GM18870 (cell line): ENCODE data around the gene RMI1.
A peak's percentile ranks its signal among the peaks of the same experiment; 100 is the strongest.
"Not testable (repeated sequence)": the region's sequence is repeated elsewhere in the genome, so short reads cannot be mapped to it uniquely, and the experiment has no call there.

Experiments
- ATAC-seq: cut with Tn5 transposase; IDR thresholded peaks from one replicate; pipeline ENCODE4 v1.9.1; 2021; ENCODE audit warnings: moderate library complexity; ENCODE audit not compliant: unreplicated experiment

The RMI1 gene

DNA sequence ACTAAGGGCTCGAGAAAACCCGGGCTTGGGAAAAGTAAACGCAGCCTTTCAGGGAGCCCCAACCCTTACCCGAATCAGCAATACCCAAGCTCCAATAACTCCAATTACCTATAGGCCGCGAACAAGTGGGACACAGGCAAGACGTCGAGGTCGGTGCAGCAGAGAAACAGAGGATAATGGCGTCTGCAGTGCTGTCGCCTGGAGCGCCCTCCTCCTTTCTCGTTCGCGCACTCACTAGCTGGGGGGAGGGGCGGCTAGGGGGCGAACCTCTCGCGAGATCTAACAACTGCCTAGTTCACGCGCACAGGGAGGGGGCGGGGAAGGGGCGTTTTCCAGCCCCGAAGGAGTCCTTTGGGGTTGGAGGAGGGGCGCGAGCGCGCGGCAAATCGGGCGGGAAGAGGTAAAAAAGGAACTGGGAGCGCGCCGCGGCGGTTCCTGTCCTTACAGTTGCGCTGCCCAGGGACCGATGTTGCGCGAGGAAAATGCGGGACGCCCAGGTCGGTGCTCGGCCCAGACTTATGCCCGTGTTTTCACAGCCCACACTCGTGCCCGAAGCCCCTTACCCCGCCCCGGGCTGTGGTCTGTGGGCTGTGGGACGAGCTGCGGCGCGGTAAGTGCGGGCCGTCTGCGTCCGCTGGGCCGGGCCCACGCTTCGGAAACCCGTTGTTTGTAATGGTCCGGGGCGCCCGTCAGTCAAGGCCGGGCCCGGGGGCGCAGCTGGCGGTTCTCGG lies at the start of gene RMI1:
TSS of gene RMI1 (plus strand) at position 411 of the 731 bp plus-strand sequence. CDS start 20,182 bp downstream, outside the sequence.
- peak; percentile 61 for ATAC-seq

DNA sequence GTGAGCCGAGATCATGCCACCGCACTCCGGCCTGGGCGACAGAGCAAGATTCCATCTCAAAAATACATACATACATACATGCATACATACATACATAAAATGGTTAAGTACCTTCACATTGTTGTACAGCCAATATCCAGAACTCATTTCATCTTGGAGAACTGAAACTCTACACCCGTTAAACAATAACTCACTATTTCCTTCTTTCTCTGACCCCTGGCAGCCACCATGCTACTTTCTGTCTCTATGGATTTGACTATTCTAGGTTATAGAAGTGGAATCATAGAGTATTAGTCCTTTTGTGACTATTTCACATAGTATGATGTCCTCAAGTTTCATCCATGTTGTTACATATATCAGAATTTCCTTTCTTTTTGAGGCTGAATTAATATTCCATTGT lies 49.7 kb upstream of the RMI1 start:
- no peak for ATAC-seq

DNA sequence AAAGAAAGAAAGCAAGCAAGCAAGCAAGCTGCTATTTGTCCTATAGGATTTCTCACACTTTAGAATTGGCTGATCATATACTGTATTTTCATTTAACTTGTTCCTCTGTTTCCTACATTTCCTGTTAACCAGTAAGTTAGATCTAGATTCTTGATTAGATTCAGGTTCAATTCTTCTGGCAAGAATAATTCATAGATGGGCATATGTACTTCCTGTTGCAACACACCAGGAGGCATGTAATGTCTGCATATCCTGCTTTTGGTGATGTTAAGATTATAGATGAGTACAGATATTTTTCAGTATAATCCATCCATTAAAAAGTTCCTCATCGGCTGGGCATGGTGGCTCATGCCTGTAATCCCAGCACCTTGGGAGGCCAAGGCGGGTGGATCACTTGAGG lies 48.6 kb upstream of the RMI1 start:
- ATAC-seq = no peak

DNA sequence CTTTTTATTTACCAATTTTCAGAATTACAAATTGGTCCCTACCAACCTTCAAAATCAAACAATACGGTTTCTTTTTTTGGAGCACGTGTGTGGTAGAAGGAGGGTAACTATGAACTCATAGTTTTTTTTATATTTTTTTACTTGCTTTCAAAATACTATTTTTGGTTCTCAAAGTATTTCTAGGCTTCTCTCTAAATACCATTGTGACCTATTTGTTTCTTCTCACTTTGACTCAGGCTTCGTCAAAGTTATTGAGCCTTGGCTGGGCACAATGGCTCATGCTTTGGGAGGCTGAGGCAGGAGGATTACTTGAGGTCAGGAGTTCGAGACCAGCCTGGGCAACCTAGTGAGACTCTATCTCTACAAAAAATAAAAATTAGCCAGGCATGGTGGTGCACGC lies 47.8 kb upstream of the RMI1 start:
- ATAC-seq = no peak

DNA sequence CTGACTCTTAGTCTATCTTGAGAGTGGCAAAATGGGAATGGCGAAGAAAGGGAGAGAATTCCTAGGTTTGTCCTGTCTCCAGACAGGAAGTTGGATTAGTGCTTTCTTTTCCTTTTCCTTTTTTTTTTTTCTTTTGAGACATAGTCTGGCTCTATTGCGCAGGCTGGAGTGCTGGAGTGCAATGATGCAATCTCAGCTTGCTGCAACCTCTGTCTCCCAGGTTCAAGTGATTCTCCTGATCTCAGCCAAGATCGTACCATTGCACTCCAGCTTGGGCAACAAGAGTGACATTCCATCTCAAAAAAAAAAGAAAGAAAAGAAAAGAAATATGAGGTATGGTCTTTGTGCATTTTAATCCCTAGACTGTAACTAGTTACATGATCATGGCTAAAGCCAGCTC lies 46.8 kb upstream of the RMI1 start:
- ATAC-seq = no peak

DNA sequence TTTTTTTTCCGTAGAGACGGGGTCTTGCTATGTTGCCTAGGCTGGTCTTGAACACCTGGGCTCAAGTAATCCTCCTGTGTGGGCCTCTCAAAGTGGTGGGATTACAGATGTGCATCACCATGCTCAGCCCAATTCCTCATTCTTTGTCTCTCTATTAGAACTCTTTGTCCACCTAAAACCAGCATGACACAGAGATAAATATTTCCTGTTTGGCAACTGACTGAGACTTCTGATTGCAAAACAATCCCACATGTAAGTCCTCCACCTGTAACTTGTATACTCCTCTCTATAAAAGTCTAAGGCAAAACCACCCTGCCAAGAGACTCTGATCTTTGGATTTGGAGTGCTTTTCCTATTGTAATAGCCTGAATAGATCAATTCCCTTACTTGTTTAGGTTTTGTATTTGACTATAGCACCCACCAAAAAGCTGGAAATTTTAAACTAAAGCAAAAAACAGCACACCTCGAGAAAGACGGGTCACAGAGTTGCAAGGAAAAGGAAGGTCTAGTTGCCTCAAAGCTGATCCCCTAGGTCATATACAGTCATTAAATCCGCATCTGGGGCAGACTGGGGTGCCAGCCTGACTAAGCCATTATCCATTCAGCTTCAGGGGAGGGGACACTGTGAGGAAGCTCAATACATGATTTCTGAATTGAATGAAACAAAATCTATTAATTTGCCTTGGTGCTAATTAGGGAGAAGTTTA lies 45.9 kb upstream of the RMI1 start:
- no peak for ATAC-seq

DNA sequence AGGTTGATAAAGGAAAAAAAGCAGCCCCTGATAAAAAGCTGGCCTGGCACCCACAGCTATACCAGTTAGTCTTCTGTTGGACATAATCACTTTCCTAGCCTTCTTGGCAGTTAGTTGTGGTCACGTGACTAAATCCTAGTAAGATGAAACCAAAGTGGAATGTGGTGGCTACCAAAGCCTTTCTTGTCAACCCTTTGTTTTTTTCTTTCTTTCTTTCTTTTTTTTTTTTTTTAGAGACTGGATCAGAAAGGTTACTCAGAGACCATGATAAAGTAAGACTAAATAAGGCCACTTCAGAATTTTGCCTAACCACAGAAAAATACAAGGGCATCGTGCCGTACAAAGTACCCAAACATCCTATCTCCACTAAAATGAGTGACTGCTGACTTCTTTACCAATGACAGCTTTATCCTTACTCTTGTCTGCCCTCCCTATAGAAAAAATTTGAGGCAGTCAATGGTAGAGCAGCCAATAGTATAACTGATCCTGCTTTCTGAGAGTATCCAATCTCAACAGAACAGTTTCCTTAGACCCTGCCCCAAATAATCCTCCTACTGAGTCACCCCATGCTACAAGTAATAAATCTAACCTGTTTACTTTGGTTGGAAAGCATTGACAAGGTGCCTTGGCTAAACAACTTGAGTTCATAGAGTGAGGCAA lies 45.2 kb upstream of the RMI1 start:
- ATAC-seq = no peak

DNA sequence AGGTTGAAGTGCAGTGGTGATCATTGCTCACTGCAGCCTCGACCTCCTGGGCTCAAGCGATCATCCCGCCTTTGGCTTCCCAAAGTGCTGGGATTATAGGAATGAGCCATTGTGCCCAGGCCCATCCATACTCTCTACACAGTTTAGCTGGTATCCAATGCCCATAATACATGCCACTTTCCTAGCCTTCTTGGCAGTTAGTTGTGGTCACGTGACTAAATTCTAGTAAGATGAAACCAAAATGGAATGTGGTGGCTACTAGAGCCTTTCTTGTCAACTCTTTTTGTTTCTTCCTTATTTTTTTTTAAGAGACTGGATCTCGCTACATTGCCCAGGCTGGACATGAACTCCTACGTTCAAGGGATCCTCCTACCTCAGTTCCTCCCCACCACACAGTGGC lies 44.1 kb upstream of the RMI1 start:
- ATAC-seq = no peak

DNA sequence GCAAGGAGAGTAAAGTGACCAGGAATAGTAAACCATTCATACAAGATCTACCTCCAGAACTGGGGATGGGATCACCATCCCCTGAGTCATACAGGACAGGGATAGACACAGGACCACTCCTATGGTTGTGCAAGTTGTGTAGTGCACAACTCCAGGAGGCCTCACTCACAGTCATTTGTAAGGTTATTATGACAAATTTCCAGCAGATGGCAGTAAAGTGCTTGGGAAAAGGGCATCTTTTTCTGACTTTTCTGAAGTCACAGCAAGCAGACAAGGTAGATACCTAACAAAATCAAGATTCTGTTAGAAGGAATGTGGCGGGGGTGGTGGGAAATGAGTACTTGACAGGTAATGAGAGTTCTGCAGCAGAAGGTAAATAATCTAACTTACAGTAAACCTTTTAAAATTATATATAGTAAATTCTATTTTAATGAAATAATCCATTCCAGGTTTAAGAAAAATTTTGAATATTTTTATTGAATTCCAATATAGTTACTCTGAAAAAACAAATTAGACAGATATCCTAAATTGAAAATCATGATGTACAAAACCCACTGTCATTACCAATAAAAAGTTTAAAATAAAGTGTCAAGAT lies 42.6 kb upstream of the RMI1 start:
- ATAC-seq = peak; percentile 54

DNA sequence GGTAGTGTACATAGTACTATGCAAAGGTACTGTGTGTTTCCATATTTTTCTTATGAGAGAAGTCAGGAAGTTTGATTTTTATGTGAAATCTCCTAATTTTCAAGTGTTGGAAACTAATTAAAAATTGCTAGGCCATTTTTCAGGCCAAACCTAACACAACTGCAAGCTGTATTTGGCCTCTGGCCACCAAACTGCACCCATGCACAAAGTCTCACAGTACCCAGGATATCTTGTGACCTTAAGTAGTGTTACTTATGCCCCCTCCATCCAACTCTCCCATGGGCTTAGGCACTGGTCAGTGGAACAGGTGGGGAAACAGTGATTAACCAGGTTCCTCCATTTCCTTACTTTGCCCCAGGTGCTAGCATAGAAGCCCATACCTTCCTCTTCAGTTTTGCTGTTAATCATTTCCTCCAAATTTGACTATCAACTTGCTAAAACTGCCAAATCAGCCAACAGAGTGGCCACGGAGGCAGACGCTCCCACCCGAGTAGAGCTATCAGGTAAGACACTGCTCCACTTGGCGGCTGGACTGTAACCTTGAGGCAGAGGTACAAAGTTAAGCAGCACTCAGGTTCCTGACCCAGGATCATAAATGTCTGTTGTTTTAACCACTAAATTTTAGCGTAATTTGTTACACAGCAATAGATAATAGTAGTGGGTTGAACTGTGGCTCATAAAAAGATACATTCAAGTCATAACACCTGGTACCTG lies 39.9 kb upstream of the RMI1 start:
- no peak for ATAC-seq

DNA sequence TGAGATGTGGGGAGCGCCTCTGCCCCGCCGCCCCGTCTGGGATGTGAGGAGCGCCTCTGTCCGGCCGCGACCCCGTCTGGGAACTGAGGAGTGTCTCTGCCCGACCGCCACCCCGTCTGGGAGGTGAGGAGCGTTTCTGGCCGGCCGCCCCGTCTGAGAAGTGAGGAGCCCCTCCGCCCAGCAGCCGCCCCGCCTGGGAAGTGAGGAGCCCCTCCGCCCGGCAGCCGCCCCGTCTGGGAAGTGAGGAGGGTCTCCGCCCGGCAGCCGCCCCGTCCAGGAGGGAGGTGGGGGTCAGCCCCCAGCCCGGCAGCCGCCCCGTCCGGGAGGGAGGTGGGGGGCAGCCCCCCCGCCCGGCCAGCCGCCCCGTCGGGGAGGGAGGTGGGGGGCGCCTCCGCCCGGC lies 32.5 kb upstream of the RMI1 start:
- not testable (repeated sequence) for ATAC-seq

DNA sequence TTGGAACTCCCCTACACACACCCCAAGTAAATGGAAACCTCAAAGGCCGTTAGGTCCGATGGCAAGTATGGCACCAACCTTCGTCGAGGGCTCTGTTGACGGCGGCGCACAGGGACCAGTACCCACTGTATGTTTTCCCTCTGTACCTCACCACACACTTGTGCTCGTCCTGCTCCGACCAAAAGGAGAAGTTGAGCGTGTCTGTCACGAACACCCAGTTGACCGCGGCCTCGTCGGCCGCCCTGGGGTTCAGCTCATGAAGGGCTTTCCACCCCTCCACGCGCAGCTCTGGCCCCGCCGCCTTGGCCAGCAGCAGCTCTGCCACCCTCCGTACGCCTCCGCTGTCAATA lies 24.5 kb upstream of the RMI1 start:
- ATAC-seq = peak; percentile 36

DNA sequence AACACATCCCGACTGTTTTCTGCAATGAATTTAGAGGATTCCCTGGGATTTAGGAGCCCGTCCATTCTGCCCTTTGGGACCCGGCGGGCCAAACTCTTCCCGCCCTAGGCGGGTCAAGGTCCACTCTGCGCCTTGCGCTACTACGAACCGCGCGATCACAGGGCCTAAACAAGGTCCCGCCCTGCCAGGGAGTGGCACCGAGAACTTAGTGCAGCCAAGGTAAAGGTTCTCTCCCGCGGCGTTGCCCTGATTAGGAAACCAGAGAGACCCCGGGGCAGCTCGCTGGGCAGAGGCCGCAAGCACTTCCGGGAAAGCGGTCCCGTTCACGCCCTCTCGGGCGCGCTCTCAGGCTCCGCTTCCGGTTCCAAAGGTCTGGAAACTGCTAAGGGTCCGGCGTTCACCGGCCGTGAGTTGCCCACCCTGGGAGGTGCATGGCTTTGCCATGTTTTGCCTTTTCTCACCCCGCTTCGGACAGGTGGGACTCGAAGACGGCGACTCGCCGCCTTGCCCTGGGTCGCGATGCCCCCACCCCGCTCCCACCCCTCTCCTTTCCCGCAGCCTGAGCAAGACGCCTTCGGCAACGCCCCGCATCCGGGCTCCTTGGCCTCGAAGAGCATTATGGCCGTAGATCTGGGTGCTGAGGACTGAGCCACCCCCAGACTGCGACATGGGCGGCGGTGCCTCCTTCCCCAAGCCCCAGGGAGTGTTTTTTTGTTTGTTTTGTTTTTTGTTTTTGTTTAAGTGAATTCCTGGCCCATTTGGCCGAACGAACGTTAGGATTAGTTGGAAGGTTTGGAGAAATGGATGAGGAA lies 24.0 kb upstream of the RMI1 start:
- ATAC-seq = peak; percentile 74

DNA sequence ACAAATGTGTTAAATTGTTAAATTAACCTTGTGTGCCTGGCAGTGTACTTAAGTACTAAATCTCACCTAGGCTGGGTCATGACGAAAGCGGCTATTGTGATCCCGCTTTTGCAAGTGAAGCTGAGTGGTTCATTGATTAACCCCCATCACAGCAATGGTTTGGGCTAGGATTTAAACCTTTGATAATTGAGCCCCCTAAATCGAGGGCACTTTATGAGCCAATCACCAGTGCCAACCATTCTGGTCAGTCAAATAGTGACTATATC lies 23.4 kb upstream of the RMI1 start:
- no peak for ATAC-seq

DNA sequence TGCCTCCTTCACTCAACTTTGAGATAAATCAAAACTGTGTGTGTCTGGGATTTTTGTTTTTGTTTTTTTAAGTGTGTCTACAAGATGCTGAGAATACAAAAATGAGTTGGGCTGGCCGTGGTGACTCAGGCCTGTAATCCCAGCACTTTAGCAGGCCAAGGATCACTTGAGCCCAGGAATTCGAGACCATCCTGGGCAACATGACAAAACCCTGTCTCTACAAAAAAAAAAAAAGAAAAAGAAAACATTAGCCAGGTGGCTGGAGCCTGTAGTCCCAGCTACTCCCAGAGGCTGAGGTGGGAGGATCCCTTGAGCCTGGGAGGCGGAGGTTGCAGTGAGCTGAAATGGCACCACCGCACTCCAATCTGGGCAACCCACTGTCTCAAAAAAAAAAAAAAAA lies 21.5 kb upstream of the RMI1 start:
- no peak for ATAC-seq

DNA sequence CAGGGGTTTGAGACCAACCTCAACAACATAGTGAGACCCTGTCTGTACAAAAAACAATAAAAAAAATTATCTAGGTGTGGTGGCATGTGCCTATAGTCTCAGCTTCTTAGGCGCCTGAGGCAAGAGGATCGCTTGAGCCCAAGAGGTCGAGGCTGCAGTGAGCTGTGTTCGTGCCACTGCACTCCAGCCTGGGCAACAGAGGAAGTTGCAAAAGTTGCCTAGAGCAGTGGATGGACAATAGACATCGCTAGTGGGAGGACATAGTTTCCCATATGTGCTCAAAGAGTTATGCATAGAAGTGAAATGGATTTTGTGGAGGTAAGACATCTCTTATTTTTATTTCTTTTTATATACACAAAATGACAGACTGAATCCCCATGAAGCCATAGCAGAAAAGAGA lies 19.6 kb upstream of the RMI1 start:
- ATAC-seq = no peak

DNA sequence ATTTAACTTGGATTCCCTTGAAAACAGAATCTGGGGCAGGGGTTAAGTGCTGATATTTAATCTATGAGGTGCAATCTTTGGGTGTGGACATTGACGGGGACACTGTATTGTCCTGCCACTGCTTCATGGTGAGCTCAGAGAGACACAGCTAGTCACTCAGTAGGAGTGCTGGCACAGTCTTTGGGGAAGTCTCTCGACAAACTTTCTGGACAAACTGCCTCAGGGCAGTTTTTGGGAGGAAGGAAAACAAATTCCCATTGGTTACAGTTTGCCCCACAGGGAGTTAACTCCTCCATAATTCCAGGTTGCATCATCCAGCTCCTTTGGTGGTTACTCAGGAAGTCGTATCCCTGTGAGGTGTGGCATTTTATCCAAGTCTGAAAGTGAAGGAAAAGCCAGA lies 18.4 kb upstream of the RMI1 start:
- no peak for ATAC-seq

DNA sequence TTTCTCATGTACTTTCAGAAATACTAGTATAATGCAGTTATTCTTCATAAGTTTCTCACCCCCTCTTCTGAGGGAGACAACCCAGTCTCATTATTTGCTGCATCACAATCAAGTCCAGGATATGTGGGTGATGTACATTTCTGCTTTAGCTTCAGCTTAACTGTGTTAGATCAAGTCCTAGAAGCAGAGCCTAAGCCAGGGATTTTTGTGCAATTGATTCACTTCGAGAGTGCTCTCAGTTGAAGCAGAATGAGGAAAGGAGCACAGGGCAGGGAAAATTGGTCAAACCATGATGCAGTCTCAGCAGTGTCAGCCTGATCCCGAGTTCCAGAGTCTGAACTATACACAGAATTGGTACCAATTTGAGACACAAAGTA lies 15.6 kb upstream of the RMI1 start:
- no peak for ATAC-seq

DNA sequence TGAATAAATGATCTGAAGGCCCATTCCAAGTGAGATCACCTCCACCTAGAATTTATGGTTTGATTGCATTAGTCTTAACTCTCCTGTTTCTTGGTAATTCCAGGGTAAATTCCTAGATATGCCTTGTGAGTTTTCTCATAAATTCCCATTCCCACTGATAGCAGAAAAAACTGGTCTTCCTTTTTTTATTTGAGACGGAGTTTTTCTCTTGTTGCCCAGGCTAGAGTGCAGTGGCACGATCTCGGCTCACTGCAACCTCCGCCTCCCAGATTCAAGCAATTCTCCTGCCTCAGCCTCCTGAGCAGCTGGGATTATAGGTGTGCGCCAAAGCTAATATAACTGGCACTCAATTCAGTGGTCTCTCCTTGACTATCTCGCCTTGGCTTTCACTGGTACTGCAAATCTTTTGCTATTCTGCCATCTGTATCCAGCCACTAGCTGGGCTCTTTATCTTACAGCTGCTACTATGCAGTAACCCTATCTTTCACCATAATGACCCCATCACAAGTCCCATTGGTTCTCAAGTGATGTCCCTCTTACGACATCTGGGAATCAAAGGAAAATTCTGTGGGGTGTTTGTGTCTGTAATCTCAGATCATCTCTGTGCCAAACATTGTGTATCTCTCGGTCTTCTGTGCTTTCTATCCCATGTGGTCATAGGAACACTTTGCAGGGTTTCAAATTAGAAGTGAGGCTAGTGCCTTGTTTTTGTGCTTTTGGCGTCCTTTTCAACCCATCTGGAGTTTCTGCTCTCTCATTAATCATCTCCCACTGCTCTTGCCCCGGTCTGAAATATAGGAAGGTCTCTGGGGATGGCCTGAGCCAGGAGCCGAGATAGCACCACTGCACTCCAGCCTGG lies 15.0 kb upstream of the RMI1 start:
- ATAC-seq = no peak

DNA sequence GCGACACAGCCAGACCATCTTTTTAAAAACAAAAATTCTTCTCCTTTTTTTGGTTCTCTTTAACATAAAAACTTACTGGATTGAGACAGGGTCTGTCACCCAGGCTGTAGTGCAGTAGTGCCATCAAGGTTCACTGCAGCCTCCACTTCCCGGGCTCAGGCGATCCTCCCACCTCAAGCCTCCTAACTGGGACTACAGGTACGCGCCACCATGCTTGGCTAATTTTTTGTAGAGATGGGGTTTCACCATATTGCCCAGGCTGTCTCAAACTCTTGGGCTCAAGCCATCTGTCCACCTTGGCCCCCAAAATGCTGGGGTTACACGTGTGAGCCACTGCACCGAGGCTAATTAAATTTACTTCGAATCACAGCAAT lies 14.4 kb upstream of the RMI1 start:
- ATAC-seq = no peak
